ENCODE data around the gene NOPCHAP1.
"Not testable (repeated sequence)": the region's sequence is repeated elsewhere in the genome, so short reads cannot be mapped to it uniquely, and the experiment has no call there.

The NOPCHAP1 gene

GRCh38 chr12:104966677-104967076 is 19.4 kb upstream of the NOPCHAP1 start:
- no peak for DNase-seq

GRCh38 chr12:104969343-104969742 is 16.8 kb upstream of the NOPCHAP1 start:
- no peak for DNase-seq

GRCh38 chr12:104971306-104971705 is 14.8 kb upstream of the NOPCHAP1 start:
- no peak for DNase-seq

GRCh38 chr12:104973250-104973649 is 12.9 kb upstream of the NOPCHAP1 start:
- no peak for DNase-seq

GRCh38 chr12:104974626-104975290 is 11.4 kb upstream of the NOPCHAP1 start:
- DNase-seq, result peak; percentile 23

- no peak for DNase-seq
Observed at GRCh38 chr12:104975587-104976343, 10.4 kb upstream of the NOPCHAP1 start.

- DNase-seq, result no peak
Observed at GRCh38 chr12:104976703-104977102, 9.4 kb upstream of the NOPCHAP1 start.

- not testable (repeated sequence) for DNase-seq
Observed at GRCh38 chr12:104977688-104978087, 8.4 kb upstream of the NOPCHAP1 start.

GRCh38 chr12:104985206-104985605 is 910 bp upstream of the NOPCHAP1 start:
- DNase-seq, result no peak

GRCh38 chr12:104990950-104991349 is 4.8 kb downstream of the NOPCHAP1 start:
- DNase-seq, result no peak

GRCh38 chr12:104991565-104992128 is 5.5 kb downstream of the NOPCHAP1 start:
- no peak for DNase-seq

GRCh38 chr12:104994336-104994735 is 8.2 kb downstream of the NOPCHAP1 start:
- no peak for DNase-seq

- no peak for DNase-seq
Observed at GRCh38 chr12:104997541-104997940, 11.4 kb downstream of the NOPCHAP1 start.

- no peak for DNase-seq
Observed at GRCh38 chr12:104998423-104999346, 12.6 kb downstream of the NOPCHAP1 start.

- DNase-seq, result no peak
Observed at GRCh38 chr12:104999347-104999685, 13.2 kb downstream of the NOPCHAP1 start.

- DNase-seq, result no peak
Observed at GRCh38 chr12:105001476-105001875, 15.4 kb downstream of the NOPCHAP1 start.

GRCh38 chr12:105013892-105014291 is 27.8 kb downstream of the NOPCHAP1 start:
- no peak for DNase-seq

- DNase-seq, result no peak
Observed at GRCh38 chr12:105014603-105015002, 28.5 kb downstream of the NOPCHAP1 start.

GRCh38 chr12:105015543-105015942 is 29.4 kb downstream of the NOPCHAP1 start:
- no peak for DNase-seq

GRCh38 chr12:105018012-105018411 is 31.9 kb downstream of the NOPCHAP1 start:
- DNase-seq, result no peak

GRCh38 chr12:105018776-105019175 is 32.7 kb downstream of the NOPCHAP1 start:
- no peak for DNase-seq

GRCh38 chr12:105020241-105020962 is 34.3 kb downstream of the NOPCHAP1 start:
- DNase-seq, result no peak

Data from CD4-positive, alpha-beta T cell treated with Interleukin-10 for 1 hour (primary cell).